Mesenteric fat pad (tissue), 1 donor: ENCODE results near the gene AFAP1. TPM values are rescaled to one million over a fixed set of nuclear protein-coding genes. Genes with fewer than 3 reads are reported as not detected.

Experiments used
- DNase-seq: peaks from one replicate; pipeline ENCODE4 v3.0.0-alpha.2; 2020; ENCODE audit warnings: low spot score
- total RNA-seq: library from RNA; stranded (reverse); fragmentation: NEBNext Ultra II Directional; extraction: Animal tissue kit (Norgen Biotek cat#: 25700); gene quantifications from one replicate; pipeline ENCODE4 v1.2.1, GENCODE V29; 2021
- donor health status: DM: yes; HTN: yes; CAD: no.

AFAP1 gene
- total RNA-seq, 1 donor from 2014 or later: 33.9 TPM

- DNase-seq: no peak
These were observed 151.5 kb downstream of the AFAP1 start for GRCh38 chr4:7788193-7788592.

- no peak for DNase-seq
These were observed 151.9 kb downstream of the AFAP1 start for GRCh38 chr4:7787681-7788141.

DNA sequence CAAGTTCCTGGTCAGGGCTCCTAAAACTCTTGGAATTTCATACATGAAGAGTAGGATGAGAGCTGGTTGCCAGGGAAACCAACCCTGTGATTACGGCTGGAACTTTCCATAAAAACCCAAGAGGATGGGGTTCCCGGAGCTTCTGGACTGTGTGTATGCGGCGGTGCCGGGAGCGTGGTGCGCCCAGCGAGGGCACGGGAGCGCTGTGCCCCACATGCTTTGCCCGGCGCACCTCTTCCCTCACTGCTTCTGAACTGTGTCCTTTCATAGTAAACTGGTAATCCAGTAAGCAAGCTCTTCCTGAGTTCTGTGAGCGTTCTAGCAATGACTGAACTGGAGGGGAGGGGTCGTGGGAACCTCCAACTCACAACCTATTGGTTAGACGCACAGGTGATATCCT lies 152.6 kb downstream of the AFAP1 start:
- DNase-seq: no peak

DNA sequence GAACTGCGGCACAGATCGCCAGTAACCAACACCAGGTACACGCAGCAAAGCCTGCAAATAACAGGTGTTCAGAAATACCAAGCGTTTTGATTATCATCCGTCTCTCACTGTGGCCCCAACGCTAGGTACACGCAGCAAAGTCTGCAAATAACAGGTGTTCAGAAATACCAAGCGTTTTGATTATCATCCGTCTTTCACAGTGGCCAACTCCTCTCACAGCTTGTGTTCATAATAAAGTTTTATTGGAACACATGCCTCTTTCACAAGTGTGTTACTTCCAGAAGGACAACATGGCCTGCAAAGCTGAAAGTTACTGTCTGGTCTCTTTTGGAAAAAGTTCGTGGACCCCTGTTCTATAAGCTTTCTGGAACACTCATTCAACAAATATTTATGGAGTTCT lies 153.1 kb downstream of the AFAP1 start:
- no peak for DNase-seq

DNA sequence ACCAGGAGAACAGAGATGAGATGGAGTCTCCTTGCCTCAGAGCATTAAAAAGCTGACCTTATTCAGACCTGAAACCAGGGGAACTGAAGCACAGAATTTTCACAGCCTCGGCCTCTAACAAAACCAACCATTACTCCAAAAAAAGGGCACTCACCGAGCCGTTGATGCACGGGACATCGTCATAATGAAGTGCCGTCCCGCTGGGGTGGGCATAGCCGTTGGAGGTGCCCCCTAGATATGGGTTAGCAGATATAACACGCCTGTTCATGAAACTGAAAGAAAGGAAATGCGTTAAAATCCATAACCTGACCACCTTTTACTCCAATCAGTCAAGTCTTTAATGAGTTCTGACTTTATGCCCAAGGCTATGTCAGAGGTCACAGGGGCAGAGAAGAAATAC lies 153.6 kb downstream of the AFAP1 start:
- no peak for DNase-seq

GRCh38 chr4:7785017-7785416 lies 154.6 kb downstream of the AFAP1 start:
- DNase-seq: no peak

GRCh38 chr4:7784131-7784870 lies 155.4 kb downstream of the AFAP1 start:
- no peak for DNase-seq

- DNase-seq: no peak
These were observed 156.1 kb downstream of the AFAP1 start for GRCh38 chr4:7783541-7783940.

DNA sequence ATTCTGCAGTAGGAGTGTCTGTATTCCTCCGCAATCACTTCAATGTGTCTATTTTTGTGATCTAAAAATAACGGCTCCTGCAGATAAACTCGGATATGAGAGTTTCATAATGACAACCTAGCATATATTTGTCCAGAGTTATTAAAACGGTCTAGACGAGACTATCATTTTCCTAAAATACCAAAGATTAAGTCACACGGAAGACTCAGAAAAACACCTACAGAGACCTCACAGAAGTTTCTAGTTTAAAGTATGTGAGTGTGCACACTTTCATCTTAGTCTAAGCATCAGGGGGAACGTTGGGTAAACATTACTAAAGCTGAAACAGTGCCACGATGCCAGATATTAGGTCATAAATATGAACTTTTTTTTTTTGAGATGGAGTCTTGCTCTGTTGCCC lies 156.9 kb downstream of the AFAP1 start:
- no peak for DNase-seq

DNA sequence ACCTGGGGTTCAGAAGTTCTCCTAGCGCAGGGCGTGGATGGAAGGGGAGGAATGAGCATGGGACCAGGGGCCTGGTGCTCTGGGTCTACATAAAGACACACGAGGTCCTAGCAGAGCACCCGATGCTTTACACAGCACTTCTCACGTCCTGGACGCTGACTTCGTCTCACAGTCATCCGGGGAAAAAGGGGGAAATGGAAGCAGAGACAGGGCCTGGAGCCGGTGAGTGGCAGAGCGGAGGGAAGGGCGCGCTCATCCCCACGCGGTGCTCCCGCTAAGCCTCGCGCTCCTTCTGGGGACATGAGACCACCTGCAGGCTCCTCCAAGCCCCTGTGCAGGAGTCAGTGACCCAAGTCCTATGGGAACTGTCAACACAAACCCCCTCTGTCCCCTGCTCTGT lies 157.7 kb downstream of the AFAP1 start:
- no peak for DNase-seq

- DNase-seq: no peak
These were observed 158.3 kb downstream of the AFAP1 start for GRCh38 chr4:7781366-7781765.

- DNase-seq: no peak
These were observed 158.8 kb downstream of the AFAP1 start for GRCh38 chr4:7780751-7781348.

DNA sequence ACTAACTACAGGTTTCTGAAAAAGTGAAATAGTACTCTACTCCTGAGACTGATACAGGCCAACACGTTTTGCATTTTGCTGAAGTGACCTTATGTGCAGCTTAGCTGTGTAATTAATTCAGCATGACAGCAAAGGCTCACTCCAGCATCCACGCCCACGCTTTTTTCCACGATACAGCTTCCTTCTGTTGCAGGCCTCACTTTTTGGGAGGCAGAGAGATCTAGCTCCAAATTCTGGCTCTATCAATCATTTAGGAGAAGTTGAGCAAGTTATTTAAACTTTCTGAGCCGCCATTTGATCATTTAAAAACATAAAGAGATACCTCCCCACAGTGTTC lies 160.3 kb downstream of the AFAP1 start:
- no peak for DNase-seq

DNA sequence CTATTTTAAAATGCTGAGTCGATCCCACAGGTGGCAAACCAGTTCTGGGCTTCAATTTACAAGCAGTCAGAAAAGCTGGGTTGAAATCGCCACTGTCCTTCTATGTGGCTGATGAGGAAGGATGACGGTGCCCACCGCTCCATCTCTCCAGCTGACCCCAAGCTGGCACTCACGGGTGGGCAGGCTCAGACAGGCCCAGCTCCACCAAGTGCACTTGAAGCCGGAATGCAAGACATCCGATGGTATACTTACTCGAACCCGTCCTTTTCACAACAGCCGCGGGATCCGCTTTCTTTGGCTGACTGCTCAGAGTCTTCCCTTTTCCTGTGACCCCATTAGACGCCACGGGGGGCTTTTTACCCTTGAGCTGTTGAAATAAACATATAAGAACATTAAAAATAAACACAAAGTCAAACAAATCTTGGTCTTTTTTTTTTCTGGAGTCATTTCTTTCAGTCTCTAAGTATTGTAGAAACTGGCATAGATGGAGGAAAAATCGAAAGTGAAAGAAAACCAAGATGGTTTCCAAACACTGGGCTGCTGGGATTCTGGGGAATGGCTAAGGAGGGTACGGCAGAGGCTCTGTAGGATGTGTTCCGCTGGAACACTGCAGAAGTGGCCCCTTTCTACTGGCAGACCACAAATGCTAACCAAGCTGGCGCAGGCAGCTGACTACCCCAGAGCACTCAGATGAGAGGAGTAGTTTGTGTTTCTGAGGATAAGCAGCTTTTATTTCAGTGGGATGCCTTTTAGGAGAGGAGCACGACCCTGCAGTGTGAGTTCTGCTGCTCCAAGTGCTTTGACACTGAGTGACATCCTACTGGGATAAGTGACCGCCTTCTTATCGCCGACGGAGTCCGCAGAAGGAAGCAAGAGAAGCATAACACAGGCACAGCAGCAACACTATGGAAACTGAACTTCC lies 160.9 kb downstream of the AFAP1 start:
- DNase-seq: no peak

DNA sequence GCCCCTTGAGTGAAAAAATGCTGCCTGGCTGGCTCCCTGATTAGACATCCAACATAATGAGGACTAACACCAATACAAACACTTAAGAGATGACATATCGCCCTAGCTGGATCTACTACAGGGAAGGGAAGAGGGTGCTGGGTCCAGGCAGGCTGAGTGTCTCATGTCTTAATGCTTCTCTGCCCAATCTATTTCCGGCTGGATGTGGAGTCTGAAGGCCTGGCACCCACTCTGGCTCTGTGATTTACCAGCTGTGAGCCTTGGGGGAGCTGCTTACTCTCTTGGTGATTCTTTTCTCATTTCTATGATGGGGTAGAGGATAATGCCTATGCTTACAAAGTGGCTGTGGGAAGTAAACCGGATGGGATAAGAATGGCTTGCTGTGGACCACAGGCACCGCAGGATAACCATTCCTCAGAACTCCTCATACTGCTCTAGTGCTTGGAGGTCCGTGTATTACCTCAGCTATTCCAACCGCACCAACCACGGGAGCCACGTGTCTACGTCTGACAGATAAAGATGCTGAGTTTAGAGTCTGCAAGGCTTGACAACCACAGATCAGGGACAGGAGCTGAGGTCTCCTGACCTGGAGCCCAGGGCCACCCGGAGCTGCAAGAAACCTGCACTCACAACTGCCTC lies 161.7 kb downstream of the AFAP1 start:
- no peak for DNase-seq

DNA sequence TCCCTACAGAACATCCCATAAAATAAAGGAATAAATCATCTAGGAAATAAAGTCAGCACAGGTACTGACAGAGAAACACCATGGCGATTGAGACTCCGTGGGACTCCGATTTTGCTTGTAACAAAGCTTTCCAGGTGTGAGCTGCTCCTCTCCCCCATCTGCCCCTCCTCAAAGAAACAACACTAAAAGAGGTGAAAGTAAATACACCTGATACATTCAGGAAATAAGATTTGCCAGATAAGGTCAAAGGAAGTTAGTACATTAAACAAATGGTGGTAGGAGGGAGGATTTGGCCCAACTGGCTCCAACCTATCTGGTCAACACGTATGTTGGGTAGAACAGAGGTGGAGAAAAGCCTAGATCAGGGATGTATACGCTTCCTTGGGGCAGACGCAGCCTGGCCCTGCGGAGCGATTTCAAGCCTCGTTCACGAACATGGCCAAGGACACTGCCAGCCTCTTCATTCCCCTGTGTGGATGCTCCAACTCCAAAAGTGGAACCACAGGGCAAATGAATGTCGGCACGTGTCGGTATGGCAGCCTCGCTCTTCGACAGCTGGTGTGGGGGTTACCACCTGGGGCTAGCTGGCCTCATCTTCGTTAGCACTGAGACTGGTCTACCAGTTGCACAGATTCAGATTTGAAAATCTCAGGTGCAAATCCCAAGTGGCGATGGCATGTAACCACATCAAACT lies 162.5 kb downstream of the AFAP1 start:
- no peak for DNase-seq

DNA sequence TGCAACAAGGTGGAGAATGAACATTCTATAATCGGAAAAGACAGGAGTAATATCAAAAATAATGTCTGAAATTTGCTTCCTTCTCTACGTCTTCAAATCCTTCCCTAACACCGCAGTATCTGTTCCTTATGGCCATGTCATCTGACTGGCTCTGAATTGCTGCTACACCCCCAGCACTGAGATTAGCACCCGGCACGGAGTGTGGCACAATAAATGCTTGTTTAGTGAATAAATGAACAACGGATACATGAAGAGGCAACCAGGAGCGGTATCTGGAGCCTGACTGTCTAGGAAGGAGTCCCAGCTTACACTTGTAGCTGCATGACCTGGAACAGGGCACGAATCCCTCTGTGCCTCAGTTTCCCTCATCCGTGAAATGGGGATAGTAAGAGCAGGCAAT lies 164.3 kb downstream of the AFAP1 start:
- DNase-seq: no peak

DNA sequence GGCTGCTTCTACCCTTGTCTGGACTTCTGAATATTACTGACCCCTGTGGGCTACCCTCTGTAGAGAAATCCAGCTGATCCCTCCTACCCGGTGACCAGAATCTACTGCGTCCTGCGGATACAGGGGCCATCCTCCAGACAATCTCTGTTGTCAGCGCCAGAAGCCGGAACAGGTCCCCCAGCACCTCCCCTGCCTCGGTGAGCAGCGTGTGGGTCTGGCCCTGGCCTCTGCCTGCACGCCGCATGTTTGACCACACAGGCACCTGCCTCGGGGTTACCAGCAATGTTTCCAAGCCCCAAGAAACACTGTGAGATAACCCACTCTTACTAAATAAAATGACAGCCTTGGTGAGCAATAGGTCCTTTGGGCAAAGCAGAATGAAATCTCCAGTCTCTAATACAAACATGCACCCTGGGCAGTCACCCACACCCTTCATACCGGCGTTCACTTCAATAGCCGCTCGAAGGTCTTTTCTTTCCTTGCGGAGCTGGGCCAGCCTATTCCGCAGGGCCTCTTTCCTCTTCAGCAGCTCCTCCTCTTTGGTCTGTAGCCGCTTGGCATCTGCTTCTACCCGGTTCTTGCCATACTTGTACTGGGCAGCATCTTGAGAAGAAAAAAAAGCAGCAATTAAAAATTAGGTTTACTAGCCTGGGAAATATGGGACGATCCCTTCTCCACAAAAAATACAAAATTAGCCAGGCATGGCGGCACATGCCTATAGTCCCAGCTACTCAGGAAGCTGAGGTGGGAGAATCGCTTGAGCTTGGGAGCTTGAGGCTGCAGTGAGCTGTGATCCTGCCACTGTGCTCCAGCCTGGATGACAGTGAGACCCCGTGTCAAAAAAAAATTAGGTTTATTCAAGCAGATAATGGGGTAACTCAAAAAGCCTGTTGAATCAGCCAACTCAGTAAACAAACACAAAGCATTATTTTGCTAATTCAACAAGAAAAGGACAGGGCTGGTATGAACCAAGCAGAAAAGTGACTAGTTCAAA lies 165.1 kb downstream of the AFAP1 start:
- peak; percentile 82 for DNase-seq

DNA sequence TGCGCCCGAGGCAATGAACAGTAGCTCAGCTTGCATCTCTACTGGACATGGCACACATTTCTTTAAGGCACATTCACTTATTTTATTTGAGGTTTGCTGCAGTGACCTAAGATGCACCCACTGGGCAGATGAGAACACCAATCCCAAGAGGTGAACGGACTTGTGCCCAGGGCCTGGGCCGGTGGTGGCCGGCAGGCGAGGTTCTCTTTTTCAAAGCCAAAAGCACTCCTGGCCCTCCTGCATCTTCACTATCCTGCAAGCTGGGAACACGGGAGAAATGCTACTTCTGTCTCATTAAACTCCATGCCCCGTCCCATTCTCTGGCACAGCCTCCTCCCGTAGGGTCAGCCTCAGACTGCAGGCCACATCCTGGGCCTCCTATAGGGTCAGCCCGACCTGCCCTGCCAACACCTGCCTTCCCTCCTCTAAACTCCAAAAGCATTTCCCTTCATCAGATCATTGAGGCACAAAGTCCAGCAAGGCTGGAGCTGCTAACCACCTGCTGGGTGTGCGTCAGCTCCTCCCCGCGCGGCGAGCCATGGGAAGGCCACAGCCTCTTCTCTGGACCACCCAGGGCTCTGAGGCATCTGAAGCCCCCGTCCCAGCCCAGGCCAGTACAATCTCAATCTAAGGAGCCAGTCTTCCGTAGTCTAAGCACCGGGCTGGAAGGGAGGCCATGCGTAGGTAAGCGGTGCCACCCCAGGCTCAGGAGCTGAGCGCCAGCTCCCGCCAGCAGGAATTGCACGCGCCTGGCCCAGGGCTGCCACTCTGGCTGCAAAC lies 166.1 kb downstream of the AFAP1 start:
- peak; percentile 67 for DNase-seq
